Large intestine (tissue), 3 donors: ENCODE data around the gene UQCRQ. TPM values are rescaled to one million over a fixed set of nuclear protein-coding genes. Genes with fewer than 3 reads are reported as not detected.

Experiments used
- DNase-seq, 2 donors: peaks; one replicate each; pipeline versions ENCODE4 v3.0.0 to v3.0.0-alpha.2; 2013
- H3K27ac ChIP-seq: one replicate; pipeline ENCODE4 v1.5.1; 2013; ENCODE audit warnings: low read length
- H3K27me3 ChIP-seq: 2 replicates; pipeline ENCODE4 v1.6.1; 2013; ENCODE audit warnings: low read length; ENCODE audit not compliant: control insufficient read depth, insufficient read depth
- H3K36me3 ChIP-seq: 2 replicates; pipeline ENCODE4 v1.6.1; 2013; ENCODE audit warnings: low read length; ENCODE audit not compliant: control insufficient read depth, insufficient read depth
- H3K4me1 ChIP-seq: one replicate; pipeline ENCODE4 v1.6.1; 2013; ENCODE audit warnings: low read length; ENCODE audit not compliant: control insufficient read depth, insufficient read depth
- H3K4me3 ChIP-seq: one replicate; pipeline ENCODE4 v1.5.1; 2013; ENCODE audit warnings: low read length
- H3K9me3 ChIP-seq: one replicate; pipeline ENCODE4 v1.6.1; 2013; ENCODE audit warnings: mild to moderate bottlenecking, low read depth, low read length, moderate library complexity; ENCODE audit not compliant: control insufficient read depth
- WGBS: methylation state at CpG from one replicate; pipeline ENCODE4 v1.1.5; 2013; ENCODE audit warnings: low lambda C conversion rate; ENCODE audit not compliant: insufficient coverage; 5-methylcytosine and 5-hydroxymethylcytosine counted together
- polyA plus RNA-seq: library from polyadenylated mRNA; unstranded; fragments of 120-200 nt; gene quantifications from one replicate; pipeline ENCODE4 v1.2.1, GENCODE V29; 2013

Gene UQCRQ
- polyA plus RNA-seq, 1 donor, result 258 TPM

DNA sequence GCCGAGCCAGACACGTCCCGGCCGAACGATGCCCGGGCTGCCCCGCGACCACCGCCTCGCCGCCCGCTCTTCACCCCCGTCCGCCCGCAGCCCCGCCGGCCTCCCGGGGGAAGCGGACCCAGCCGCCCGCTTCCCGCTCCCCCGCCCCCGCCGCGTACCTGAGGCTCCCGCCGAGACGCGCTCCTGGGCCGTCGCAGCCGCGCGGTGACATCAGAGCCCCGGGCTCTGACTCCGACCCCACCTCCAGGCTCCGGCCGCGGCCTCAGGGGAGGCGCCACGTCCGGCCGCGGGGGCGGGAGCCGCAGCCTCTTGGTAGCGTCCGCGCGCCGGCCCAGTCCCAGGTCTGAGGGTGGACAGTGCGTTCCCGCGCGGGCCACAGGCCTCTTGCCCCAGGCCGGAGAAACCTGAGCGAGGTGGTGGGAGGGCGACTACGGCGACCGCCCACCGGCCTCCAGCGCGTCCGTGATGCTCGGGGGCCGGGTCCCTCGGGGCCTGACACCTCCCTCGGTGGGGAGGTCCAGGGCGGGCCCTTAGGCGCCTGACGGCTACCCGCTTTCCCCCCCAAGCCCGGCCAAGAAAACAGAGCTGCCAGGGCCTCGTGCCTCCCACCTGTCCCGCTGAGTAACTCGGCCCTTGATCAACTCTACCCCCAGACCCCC, 35.9 kb upstream of the UQCRQ start, which contains the start of gene SHROOM1:
Gene SHROOM1 (minus strand): TSS at position 212 of the 659 bp plus-strand sequence. CDS start 4,507 bp downstream, outside the sequence.
- Histone ChIP-seq H3K4me3 (peak within 1 kb of the TSS; percentile 65), H3K9me3 (no peaks in the 10 kb centered on the region), H3K36me3 (peaks cover 4% of the 10 kb centered on the region), H3K27me3 (no peaks in the 10 kb centered on the region), H3K4me1 (peaks cover 15% of the 10 kb centered on the region), H3K27ac (peak within 1 kb of the TSS; percentile 61)
- DNase-seq, result peak; percentile 51 to 80
- no CpG with 5 or more reads among the region's 78 CpGs for WGBS

GRCh38 chr5:132831095-132831860, 35.2 kb upstream of the UQCRQ start:
- no peaks in the 10 kb centered on the region for H3K27me3 ChIP-seq
- peak in 1 of 2 donors; percentile 45 for DNase-seq
- H3K9me3 ChIP-seq, result no peaks in the 10 kb centered on the region
- no peak overlapping the region for H3K27ac ChIP-seq
- peaks cover 17% of the 10 kb centered on the region for H3K4me1 ChIP-seq
- H3K36me3 ChIP-seq, result peaks cover 4% of the 10 kb centered on the region
- H3K4me3 ChIP-seq, result peak overlapping the region; percentile 65
- no CpG with 5 or more reads among the region's 15 CpGs for WGBS

GRCh38 chr5:132832612-132833011, 33.8 kb upstream of the UQCRQ start:
- no peak overlapping the region for H3K4me3 ChIP-seq
- H3K27me3 ChIP-seq, result no peaks in the 10 kb centered on the region
- H3K4me1 ChIP-seq, result peaks cover 30% of the 10 kb centered on the region
- no peak overlapping the region for H3K27ac ChIP-seq
- no peak for DNase-seq
- H3K36me3 ChIP-seq, result peaks cover 1% of the 10 kb centered on the region
- no CpG with 5 or more reads among the region's 5 CpGs for WGBS
- H3K9me3 ChIP-seq, result no peaks in the 10 kb centered on the region

DNA sequence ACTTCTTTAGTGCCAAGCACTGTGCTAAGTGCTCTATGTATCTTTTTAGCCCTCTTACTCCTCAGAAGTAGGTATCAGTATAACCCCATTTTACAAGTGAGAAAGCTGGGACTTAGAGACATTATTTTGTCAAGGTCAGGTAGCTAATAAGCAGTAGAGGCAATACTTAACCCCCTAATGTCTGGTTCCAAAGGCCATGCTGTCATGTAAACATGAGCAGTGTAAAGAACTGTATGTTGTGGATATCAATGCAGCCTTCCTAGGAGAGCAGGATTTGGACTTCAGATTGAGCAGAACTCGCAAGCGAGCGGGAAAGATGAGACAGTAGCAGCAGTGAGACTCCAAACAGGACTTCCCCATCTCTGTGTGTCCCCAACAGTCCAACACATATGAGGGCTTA, 32.4 kb upstream of the UQCRQ start:
- Histone ChIP-seq H3K36me3 (no peaks in the 10 kb centered on the region), H3K4me3 (no peak overlapping the region), H3K4me1 (peaks cover 38% of the 10 kb centered on the region), H3K27me3 (no peaks in the 10 kb centered on the region), H3K9me3 (no peaks in the 10 kb centered on the region), H3K27ac (no peak overlapping the region)
- no peak for DNase-seq
- WGBS, result no CpG with 5 or more reads among the region's 3 CpGs

DNA sequence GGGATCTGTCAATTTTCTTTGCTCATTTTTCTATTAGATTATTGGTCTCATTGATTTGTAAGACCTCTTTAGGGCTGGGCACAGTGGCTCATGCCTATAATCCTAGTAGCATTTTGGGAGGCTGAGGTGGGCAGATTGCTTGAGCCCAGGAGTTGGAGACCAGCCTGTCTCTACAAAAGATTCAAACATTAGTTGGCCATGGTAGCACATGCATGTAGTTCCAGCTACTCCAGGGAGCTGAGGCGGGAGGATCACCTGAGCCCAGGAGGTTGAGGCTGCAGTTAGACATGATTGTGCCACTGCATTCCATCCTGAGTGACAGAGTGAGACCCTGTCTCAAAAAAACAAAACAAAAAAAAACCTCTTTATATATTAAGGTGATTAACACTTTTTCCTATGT, 29.6 kb upstream of the UQCRQ start:
- peak overlapping the region; percentile 74 for H3K27ac ChIP-seq
- H3K4me3 ChIP-seq, result no peak overlapping the region
- no peaks in the 10 kb centered on the region for H3K27me3 ChIP-seq
- H3K4me1 ChIP-seq, result peaks cover 51% of the 10 kb centered on the region
- WGBS, result 100% methylated on average over 1 of the region's 1 CpG
- DNase-seq, result no peak
- H3K9me3 ChIP-seq, result no peaks in the 10 kb centered on the region
- no peaks in the 10 kb centered on the region for H3K36me3 ChIP-seq

DNA sequence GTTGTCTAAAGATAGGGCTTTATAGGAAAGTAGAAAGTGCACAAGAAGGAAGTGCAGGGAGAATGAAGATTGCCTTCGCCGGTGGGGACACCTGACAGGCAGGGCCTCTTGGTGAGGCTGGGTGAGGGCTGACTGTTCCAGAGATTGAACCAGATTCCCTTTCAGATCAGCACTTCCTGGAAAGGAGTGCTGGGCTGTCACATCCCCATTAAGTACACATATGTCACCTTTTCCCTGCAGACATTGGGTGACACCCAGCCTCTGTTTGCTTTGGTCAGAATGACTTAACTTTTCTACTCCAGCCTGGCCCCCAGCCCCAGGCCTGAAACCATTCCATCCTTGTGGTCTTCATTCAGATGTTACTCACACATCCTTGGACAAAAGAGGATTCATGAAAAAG, 28.6 kb upstream of the UQCRQ start:
- WGBS, result no CpG with 5 or more reads among the region's 2 CpGs
- peaks cover 51% of the 10 kb centered on the region for H3K4me1 ChIP-seq
- H3K27ac ChIP-seq, result peak overlapping the region; percentile 74
- H3K4me3 ChIP-seq, result no peak overlapping the region
- no peaks in the 10 kb centered on the region for H3K36me3 ChIP-seq
- no peaks in the 10 kb centered on the region for H3K27me3 ChIP-seq
- DNase-seq, result peak; percentile 85 to 92
- H3K9me3 ChIP-seq, result no peaks in the 10 kb centered on the region

DNA sequence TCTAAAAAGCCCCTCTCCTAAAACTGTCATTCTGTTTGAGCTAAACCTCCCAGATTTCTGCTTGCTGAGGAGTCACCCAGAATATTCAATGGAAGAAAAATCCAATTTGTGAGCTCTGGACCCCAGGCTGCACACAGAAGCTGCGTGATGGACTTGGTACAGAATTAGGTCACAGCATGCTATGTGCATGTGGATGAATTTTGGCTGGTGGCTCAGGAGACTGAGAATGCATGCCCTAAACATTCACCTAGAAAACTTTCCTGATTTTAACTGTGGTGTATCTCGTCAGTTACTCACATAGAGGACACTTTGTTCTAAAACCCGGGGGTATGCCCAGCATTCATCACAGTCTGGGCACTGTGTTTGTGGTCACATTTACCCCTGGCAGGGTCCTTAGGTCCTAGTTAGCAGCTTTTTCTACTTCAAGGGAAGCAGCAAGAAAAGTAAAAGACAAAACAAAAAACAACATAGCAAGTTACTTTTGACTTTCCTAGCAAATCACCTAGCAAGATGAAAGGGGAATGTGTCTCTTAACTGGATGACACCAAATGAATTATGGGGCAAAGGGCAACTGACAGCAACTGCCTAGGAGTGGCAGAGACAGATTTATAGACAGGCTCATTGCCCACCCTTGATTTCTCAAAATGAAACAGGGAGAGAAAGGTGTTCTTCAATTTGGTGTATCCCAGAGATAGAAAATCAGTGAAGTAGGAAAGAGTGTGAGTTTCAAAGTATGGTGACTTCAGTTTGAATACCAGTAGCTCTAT, 27.7 kb upstream of the UQCRQ start:
- Histone ChIP-seq H3K4me3 (no peak overlapping the region), H3K4me1 (peaks cover 51% of the 10 kb centered on the region), H3K36me3 (no peaks in the 10 kb centered on the region), H3K27ac (peak overlapping the region; percentile 74), H3K9me3 (no peaks in the 10 kb centered on the region), H3K27me3 (no peaks in the 10 kb centered on the region)
- no CpG with 5 or more reads among the region's 3 CpGs for WGBS
- DNase-seq, result peak in 1 of 2 donors; percentile 67

GRCh38 chr5:132839426-132840301, 26.8 kb upstream of the UQCRQ start:
- 0% methylated on average over 1 of the region's 8 CpGs for whole genome bisulfite sequencing
- H3K4me3 ChIP-seq, result no peak overlapping the region
- peaks cover 51% of the 10 kb centered on the region for H3K4me1 ChIP-seq
- H3K36me3 ChIP-seq, result no peaks in the 10 kb centered on the region
- H3K27me3 ChIP-seq, result no peaks in the 10 kb centered on the region
- peak overlapping the region; percentile 74 for H3K27ac ChIP-seq
- DNase-seq, result peak; percentile 83 to 93
- no peaks in the 10 kb centered on the region for H3K9me3 ChIP-seq

DNA sequence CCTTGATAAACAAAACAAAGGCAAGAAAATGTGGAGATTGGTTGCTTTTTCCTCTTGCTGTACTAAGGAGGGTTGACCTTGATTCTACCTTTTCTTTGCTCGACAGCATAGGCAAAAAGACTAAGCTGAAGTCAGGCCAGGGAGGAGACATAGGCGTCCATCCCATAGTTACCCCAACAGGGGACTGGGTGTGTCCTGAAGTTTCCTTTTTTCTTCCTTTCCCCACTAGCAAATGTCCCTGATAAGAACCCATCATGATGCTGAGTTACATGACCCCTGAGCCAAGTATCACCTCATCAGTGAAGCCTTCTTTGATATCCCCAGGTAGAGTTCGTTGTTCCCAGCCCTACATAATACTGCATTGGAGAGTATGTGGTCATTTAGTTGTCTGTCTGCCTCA, 26.1 kb upstream of the UQCRQ start:
- H3K4me1 ChIP-seq, result peaks cover 51% of the 10 kb centered on the region
- WGBS, result no CpG with 5 or more reads among the region's 3 CpGs

More for the DNA sequence above, 26.1 kb upstream of the UQCRQ start:
- Histone ChIP-seq H3K36me3 (no peaks in the 10 kb centered on the region), H3K27ac (peak overlapping the region; percentile 74), H3K4me3 (no peak overlapping the region), H3K27me3 (no peaks in the 10 kb centered on the region), H3K9me3 (no peaks in the 10 kb centered on the region)
- DNase-seq, result no peak
